ENCODE data around the gene HOXA3. TPM values are rescaled to one million over a fixed set of nuclear protein-coding genes. Genes with fewer than 3 reads are reported as not detected.

Gene HOXA3
- total and polyA plus RNA-seq, 2 of the 8 experiments (the other 6 are each of a cell fraction or from before 2014, with no cell fraction given), result not detected

DNA sequence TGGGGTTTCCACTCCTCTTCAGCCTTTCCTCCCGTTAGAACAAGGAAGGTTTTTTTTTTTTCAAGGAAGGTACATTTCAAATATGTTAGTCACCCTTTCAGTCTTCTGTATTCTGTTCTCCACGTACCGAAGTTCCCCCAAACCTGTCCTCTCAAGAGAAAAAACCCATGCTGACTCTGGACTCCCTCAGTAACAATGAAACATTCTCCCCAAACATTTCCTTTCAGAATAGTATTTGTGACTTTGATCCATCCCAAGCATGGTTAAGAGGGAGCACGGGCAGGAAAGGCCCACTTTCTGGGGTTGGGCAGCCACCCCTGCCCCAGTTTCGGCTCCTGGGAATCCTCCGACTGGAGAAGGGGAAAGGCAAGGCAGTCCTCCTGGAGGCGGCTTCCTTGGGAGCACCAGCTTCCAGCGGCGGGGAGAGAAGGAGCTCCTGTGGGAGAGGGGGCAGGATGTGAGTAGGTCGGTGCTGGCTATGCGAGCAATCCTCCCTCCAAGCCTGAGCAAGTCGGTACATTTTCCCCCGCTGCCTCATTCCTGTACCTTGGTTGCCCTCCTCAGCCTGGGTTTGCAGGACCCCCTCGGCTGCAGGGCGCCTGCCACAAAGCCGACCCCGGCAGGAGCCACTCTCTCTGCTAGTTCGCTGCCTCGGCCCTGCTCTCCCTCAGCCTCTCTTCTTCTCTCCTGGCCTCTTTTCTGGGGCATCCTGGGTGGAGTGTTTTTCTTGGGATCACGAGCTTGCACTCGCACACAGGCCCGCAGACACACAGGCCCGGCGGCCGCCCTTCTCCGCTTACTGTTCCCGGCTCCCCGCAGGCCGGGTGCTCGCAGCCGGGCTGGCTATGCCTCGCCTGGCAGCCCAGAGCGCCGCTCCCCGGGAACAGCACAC is 54.5 kb downstream of the HOXA3 start (continued):
- TF ChIP-seq, protein P1, sequence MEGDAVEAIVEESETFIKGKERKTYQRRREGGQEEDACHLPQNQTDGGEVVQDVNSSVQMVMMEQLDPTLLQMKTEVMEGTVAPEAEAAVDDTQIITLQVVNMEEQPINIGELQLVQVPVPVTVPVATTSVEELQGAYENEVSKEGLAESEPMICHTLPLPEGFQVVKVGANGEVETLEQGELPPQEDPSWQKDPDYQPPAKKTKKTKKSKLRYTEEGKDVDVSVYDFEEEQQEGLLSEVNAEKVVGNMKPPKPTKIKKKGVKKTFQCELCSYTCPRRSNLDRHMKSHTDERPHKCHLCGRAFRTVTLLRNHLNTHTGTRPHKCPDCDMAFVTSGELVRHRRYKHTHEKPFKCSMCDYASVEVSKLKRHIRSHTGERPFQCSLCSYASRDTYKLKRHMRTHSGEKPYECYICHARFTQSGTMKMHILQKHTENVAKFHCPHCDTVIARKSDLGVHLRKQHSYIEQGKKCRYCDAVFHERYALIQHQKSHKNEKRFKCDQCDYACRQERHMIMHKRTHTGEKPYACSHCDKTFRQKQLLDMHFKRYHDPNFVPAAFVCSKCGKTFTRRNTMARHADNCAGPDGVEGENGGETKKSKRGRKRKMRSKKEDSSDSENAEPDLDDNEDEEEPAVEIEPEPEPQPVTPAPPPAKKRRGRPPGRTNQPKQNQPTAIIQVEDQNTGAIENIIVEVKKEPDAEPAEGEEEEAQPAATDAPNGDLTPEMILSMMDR (IDR thresholded peaks at IDR 0.05; ENCODE audit: control extremely low read depth in 1 of 3, insufficient read depth in 1 of 3, low read depth in 1 of 3, low read length in 3 of 3), result 0 out of 4 replicates have a peak, but pooled peaks of 1 of the 3 experiments have one; percentile 12
